Measurements from ENCODE around the gene AUP1. TPM values are rescaled to one million over a fixed set of nuclear protein-coding genes. Genes with fewer than 3 reads are reported as not detected.

The AUP1 gene
- polyA plus RNA-seq, 1 donor from 2014 or later, result 153 TPM

- no peaks in the 10 kb centered on the region for H3K79me2 ChIP-seq (replicated peaks; ENCODE audit: insufficient read depth, low read length)
- H3K9me3 ChIP-seq (ENCODE audit: low read length), result no peaks in the 10 kb centered on the region
- no peak overlapping the region for H3K9ac ChIP-seq (ENCODE audit: low read length)
- peaks cover 24% of the 10 kb centered on the region for H3K27me3 ChIP-seq (ENCODE audit: insufficient read depth, low read depth, low read length)
- no peak overlapping the region for H3K27ac ChIP-seq (ENCODE audit: low read length)
- no peaks in the 10 kb centered on the region for H3K9me2 ChIP-seq (ENCODE audit: insufficient read depth, low read length)
- no peaks in the 10 kb centered on the region for H4K20me1 ChIP-seq (ENCODE audit: insufficient read depth)
- peak overlapping the region; percentile 81 for H3K4me3 ChIP-seq (ENCODE audit: low read length)
- H3F3A ChIP-seq (ENCODE audit: insufficient read depth, low read length, poor library complexity, severe bottlenecking), result no peaks in the 10 kb centered on the region
- no peak overlapping the region for H2AFZ ChIP-seq (ENCODE audit: low read depth, low read length)
- no peaks in the 10 kb centered on the region for H3K36me3 ChIP-seq (ENCODE audit: insufficient read depth, low read length)
- no peak for TF ChIP-seq REST (IDR thresholded peaks at IDR 0.05; ENCODE audit: borderline replicate concordance)
- TF ChIP-seq MXI1 (conservative IDR thresholded peaks at IDR 0.05; ENCODE audit: poor library complexity, severe bottlenecking), result no peak
- no peak for TF ChIP-seq EP300 (conservative IDR thresholded peaks at IDR 0.05; ENCODE audit: poor library complexity, severe bottlenecking)
- no peak overlapping the region for H3K4me2 ChIP-seq (ENCODE audit: low read length)
Measured at GRCh38 chr2:74555610-74556103, 26.2 kb upstream of the AUP1 start.

GRCh38 chr2:74554820-74555531 lies 25.5 kb upstream of the AUP1 start:
- no peak overlapping the region for H3K27ac ChIP-seq (ENCODE audit: low read length)
- H4K20me1 ChIP-seq (ENCODE audit: insufficient read depth), result no peaks in the 10 kb centered on the region
- peak overlapping the region; percentile 79 for H2AFZ ChIP-seq (ENCODE audit: low read depth, low read length)

GRCh38 chr2:74553892-74554819 lies 24.6 kb upstream of the AUP1 start, which contains the start of the genes DOK1 and LOXL3:
Gene DOK1, plus strand, starts transcription at chr2:74554720. Its CDS starts 35 bp downstream, at chr2:74554755.
Gene LOXL3, minus strand, starts transcription at chr2:74553942. Its CDS starts 1,308 bp downstream, at chr2:74552634.
- TF ChIP-seq REST (IDR thresholded peaks at IDR 0.05; ENCODE audit: borderline replicate concordance) (peak; percentile 15), CTCF (IDR thresholded peaks at IDR 0.05; ENCODE audit: poor library complexity, severe bottlenecking) (no peak), POLR2AphosphoS5 (IDR thresholded peaks at IDR 0.05) (no peak), SMC3 (conservative IDR thresholded peaks at IDR 0.05; ENCODE audit: poor library complexity) (no peak), EZH2 (IDR thresholded peaks at IDR 0.05; ENCODE audit: borderline replicate concordance, insufficient read depth, low read length, poor library complexity, severe bottlenecking) (no peak), MXI1 (conservative IDR thresholded peaks at IDR 0.05; ENCODE audit: poor library complexity, severe bottlenecking) (no peak), RAD21 (conservative IDR thresholded peaks at IDR 0.05) (no peak), EP300 (conservative IDR thresholded peaks at IDR 0.05; ENCODE audit: poor library complexity, severe bottlenecking) (peak; percentile 32), TAF1 (IDR thresholded peaks at IDR 0.05; ENCODE audit: low read depth) (no peak)
- H2AFZ ChIP-seq (ENCODE audit: low read depth, low read length), result peak within 1 kb of the TSS; percentile 79
- no peaks in the 10 kb centered on the region for H3K9me2 ChIP-seq (ENCODE audit: insufficient read depth, low read length)
- H3K4me3 ChIP-seq (ENCODE audit: low read length), result peak within 1 kb of the TSS; percentile 81
- peak within 1 kb of the TSS; percentile 39 for H3K27ac ChIP-seq (ENCODE audit: low read length)
- H3F3A ChIP-seq (ENCODE audit: insufficient read depth, low read length, poor library complexity, severe bottlenecking), result no peaks in the 10 kb centered on the region
- no peaks in the 10 kb centered on the region for H3K79me2 ChIP-seq (replicated peaks; ENCODE audit: insufficient read depth, low read length)
- H3K27me3 ChIP-seq (ENCODE audit: insufficient read depth, low read depth, low read length), result peaks cover 37% of the 10 kb centered on the region
- H4K20me1 ChIP-seq (ENCODE audit: insufficient read depth), result no peaks in the 10 kb centered on the region
- H3K4me2 ChIP-seq (ENCODE audit: low read length), result peak within 1 kb of the TSS; percentile 48
- H3K36me3 ChIP-seq (ENCODE audit: insufficient read depth, low read length), result no peaks in the 10 kb centered on the region
- peak within 1 kb of the TSS; percentile 72 for H3K9ac ChIP-seq (ENCODE audit: low read length)
- no peaks in the 10 kb centered on the region for H3K9me3 ChIP-seq (ENCODE audit: low read length)

More at GRCh38 chr2:74554820-74555531, 25.5 kb upstream of the AUP1 start:
- Histone ChIP-seq H3K36me3 (ENCODE audit: insufficient read depth, low read length) (no peaks in the 10 kb centered on the region), H3K27me3 (ENCODE audit: insufficient read depth, low read depth, low read length) (peaks cover 29% of the 10 kb centered on the region), H3K4me2 (ENCODE audit: low read length) (no peak overlapping the region), H3F3A (ENCODE audit: insufficient read depth, low read length, poor library complexity, severe bottlenecking) (no peaks in the 10 kb centered on the region), H3K9ac (ENCODE audit: low read length) (peak overlapping the region; percentile 72), H3K79me2 (replicated peaks; ENCODE audit: insufficient read depth, low read length) (no peaks in the 10 kb centered on the region), H3K4me3 (ENCODE audit: low read length) (peak overlapping the region; percentile 81), H3K9me3 (ENCODE audit: low read length) (no peaks in the 10 kb centered on the region), H3K9me2 (ENCODE audit: insufficient read depth, low read length) (no peaks in the 10 kb centered on the region)
- TF ChIP-seq EP300 (conservative IDR thresholded peaks at IDR 0.05; ENCODE audit: poor library complexity, severe bottlenecking) (no peak), RAD21 (conservative IDR thresholded peaks at IDR 0.05) (no peak), POLR2AphosphoS5 (IDR thresholded peaks at IDR 0.05) (no peak), MXI1 (conservative IDR thresholded peaks at IDR 0.05; ENCODE audit: poor library complexity, severe bottlenecking) (no peak), SMC3 (conservative IDR thresholded peaks at IDR 0.05; ENCODE audit: poor library complexity) (no peak)
